Adrenal gland (tissue), 5 donors: Measurements from ENCODE around the gene TSPO.

ENCODE experiments used
- POLR2A ChIP-seq, 2 donors: fragments of 450-650 bp; IDR thresholded peaks; one replicate each; pipeline ENCODE4 v1.6.1; 2017; ENCODE audit warnings: antibody characterized with exemption in 2 of 2, mild to moderate bottlenecking in 2 of 2, moderate library complexity in 1 of 2
- TF ChIP-seq, protein P1 (sequence below), 6 experiments: fragments of 450-650 bp in 4 of 6; fragments of 200-600 bp in 2 of 6; sonication (generic) in 1 of 6; IDR thresholded peaks; 1 replicate in 5 of 6; 2 replicates in 1 of 6; pipeline versions ENCODE4 v1.5.1 to v1.8.0; 2016 to 2021; ENCODE audit warnings: antibody characterized with exemption in 6 of 6, mild to moderate bottlenecking in 2 of 6, moderate library complexity in 1 of 6
- donor health status: DM: no; HTN: no; CAD: no.

DNA sequence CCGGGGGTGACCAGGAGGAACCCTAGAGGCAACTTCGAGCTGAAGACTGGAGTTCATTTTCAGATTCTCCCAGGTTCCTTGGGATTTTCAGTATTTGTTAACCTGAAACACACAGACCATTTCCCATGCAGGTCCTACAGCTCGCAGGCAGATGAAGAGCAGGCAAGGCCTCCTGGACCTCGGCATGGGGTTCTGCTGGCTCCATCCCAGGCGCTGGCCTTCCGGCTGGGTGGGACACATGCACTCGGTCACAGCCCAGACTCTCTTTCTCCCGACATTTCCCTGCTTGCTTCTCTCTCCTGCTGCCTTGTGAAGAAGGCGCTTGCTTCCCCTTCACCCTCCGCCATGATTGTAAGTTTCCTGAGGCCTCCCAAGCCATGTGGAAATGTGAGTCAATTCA, 51.0 kb downstream of the TSPO start:
- TF ChIP-seq, protein P1, sequence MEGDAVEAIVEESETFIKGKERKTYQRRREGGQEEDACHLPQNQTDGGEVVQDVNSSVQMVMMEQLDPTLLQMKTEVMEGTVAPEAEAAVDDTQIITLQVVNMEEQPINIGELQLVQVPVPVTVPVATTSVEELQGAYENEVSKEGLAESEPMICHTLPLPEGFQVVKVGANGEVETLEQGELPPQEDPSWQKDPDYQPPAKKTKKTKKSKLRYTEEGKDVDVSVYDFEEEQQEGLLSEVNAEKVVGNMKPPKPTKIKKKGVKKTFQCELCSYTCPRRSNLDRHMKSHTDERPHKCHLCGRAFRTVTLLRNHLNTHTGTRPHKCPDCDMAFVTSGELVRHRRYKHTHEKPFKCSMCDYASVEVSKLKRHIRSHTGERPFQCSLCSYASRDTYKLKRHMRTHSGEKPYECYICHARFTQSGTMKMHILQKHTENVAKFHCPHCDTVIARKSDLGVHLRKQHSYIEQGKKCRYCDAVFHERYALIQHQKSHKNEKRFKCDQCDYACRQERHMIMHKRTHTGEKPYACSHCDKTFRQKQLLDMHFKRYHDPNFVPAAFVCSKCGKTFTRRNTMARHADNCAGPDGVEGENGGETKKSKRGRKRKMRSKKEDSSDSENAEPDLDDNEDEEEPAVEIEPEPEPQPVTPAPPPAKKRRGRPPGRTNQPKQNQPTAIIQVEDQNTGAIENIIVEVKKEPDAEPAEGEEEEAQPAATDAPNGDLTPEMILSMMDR (IDR thresholded peaks at IDR 0.05), result no peak
- no peak for TF ChIP-seq POLR2A (IDR thresholded peaks at IDR 0.05)
